ENCODE measurements around the gene LMOD1. TPM values are rescaled to one million over a fixed set of nuclear protein-coding genes. Genes with fewer than 3 reads are reported as not detected.

Gene LMOD1
- total and polyA plus RNA-seq, 2 of the 8 experiments (the other 6 are each of a cell fraction or from before 2014, with no cell fraction given) = 0.77 to 1.4 TPM

DNA sequence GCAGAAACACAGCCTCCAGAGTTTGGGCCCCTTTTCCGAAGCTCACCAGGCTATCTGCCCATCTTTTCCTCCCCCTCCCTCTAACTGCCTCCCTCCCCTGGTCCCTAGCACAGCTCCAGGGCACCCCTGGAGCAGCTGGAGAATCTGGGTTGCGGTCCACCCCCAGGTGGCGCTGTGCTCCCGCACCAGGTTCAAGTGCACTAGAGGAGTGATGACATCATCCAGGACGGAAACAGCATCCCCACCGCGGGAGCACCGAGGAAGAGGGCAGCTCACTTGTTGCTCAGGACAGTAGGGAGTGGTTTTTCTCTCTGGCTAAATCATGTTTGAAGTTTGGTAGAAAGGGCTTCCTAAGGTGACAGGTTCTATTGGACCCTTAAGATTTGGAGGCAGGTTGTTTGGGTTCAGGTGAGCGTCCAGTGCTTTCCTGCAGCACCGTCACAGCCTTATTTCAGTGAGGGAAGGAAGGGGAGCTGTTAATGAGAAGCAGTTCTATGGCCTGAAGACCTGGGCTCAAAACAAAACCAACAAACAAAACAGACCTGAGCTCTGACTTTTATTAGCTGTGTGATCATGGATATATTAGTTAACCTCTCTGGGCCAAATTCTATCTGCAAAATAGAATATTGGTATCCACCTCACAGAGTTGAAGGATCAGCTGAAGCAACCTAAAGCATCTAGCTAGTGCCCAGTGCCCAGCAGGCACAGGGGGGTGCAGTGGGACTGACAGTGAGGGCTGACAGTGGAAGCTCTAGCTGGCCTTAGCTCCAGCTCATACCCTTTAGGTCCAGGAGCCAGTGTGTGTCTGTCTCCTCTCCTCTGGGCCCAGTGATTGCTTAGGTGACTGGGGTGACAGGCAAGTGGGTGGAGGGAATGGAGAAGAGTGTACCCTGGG is 50.2 kb downstream of the LMOD1 start (continued):
- TF ChIP-seq MAFK (IDR thresholded peaks at IDR 0.05; ENCODE audit: low read depth, low read length) (peak; percentile 6; the same call in 1 of the 2 replicates), JUND (IDR thresholded peaks at IDR 0.05; ENCODE audit: low read length) (peak; percentile 99), EGR1 (IDR thresholded peaks at IDR 0.05; ENCODE audit: borderline replicate concordance, low read depth, low read length) (0 out of 2 replicates have a peak, but pooled peaks have one; percentile 25), TAF7 (optimal IDR thresholded peaks at IDR 0.05; ENCODE audit: borderline replicate concordance, low read depth, low read length) (no peak), SUZ12 (IDR thresholded peaks at IDR 0.05; ENCODE audit: low read length) (no peak), CEBPB (IDR thresholded peaks at IDR 0.05; ENCODE audit: low read depth, low read length) (peak; percentile 80), TAF1 (IDR thresholded peaks at IDR 0.05; ENCODE audit: low read depth, low read length) (no peak), SIX5 (IDR thresholded peaks at IDR 0.05; ENCODE audit: low read depth, low read length) (no peak), JUN (IDR thresholded peaks at IDR 0.05; ENCODE audit: low read depth, low read length) (peak; percentile 97)
- TF ChIP-seq, protein P1, sequence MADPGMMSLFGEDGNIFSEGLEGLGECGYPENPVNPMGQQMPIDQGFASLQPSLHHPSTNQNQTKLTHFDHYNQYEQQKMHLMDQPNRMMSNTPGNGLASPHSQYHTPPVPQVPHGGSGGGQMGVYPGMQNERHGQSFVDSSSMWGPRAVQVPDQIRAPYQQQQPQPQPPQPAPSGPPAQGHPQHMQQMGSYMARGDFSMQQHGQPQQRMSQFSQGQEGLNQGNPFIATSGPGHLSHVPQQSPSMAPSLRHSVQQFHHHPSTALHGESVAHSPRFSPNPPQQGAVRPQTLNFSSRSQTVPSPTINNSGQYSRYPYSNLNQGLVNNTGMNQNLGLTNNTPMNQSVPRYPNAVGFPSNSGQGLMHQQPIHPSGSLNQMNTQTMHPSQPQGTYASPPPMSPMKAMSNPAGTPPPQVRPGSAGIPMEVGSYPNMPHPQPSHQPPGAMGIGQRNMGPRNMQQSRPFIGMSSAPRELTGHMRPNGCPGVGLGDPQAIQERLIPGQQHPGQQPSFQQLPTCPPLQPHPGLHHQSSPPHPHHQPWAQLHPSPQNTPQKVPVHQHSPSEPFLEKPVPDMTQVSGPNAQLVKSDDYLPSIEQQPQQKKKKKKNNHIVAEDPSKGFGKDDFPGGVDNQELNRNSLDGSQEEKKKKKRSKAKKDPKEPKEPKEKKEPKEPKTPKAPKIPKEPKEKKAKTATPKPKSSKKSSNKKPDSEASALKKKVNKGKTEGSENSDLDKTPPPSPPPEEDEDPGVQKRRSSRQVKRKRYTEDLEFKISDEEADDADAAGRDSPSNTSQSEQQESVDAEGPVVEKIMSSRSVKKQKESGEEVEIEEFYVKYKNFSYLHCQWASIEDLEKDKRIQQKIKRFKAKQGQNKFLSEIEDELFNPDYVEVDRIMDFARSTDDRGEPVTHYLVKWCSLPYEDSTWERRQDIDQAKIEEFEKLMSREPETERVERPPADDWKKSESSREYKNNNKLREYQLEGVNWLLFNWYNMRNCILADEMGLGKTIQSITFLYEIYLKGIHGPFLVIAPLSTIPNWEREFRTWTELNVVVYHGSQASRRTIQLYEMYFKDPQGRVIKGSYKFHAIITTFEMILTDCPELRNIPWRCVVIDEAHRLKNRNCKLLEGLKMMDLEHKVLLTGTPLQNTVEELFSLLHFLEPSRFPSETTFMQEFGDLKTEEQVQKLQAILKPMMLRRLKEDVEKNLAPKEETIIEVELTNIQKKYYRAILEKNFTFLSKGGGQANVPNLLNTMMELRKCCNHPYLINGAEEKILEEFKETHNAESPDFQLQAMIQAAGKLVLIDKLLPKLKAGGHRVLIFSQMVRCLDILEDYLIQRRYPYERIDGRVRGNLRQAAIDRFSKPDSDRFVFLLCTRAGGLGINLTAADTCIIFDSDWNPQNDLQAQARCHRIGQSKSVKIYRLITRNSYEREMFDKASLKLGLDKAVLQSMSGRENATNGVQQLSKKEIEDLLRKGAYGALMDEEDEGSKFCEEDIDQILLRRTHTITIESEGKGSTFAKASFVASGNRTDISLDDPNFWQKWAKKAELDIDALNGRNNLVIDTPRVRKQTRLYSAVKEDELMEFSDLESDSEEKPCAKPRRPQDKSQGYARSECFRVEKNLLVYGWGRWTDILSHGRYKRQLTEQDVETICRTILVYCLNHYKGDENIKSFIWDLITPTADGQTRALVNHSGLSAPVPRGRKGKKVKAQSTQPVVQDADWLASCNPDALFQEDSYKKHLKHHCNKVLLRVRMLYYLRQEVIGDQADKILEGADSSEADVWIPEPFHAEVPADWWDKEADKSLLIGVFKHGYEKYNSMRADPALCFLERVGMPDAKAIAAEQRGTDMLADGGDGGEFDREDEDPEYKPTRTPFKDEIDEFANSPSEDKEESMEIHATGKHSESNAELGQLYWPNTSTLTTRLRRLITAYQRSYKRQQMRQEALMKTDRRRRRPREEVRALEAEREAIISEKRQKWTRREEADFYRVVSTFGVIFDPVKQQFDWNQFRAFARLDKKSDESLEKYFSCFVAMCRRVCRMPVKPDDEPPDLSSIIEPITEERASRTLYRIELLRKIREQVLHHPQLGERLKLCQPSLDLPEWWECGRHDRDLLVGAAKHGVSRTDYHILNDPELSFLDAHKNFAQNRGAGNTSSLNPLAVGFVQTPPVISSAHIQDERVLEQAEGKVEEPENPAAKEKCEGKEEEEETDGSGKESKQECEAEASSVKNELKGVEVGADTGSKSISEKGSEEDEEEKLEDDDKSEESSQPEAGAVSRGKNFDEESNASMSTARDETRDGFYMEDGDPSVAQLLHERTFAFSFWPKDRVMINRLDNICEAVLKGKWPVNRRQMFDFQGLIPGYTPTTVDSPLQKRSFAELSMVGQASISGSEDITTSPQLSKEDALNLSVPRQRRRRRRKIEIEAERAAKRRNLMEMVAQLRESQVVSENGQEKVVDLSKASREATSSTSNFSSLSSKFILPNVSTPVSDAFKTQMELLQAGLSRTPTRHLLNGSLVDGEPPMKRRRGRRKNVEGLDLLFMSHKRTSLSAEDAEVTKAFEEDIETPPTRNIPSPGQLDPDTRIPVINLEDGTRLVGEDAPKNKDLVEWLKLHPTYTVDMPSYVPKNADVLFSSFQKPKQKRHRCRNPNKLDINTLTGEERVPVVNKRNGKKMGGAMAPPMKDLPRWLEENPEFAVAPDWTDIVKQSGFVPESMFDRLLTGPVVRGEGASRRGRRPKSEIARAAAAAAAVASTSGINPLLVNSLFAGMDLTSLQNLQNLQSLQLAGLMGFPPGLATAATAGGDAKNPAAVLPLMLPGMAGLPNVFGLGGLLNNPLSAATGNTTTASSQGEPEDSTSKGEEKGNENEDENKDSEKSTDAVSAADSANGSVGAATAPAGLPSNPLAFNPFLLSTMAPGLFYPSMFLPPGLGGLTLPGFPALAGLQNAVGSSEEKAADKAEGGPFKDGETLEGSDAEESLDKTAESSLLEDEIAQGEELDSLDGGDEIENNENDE (IDR thresholded peaks at IDR 0.05; ENCODE audit: insufficient replicate concordance, low read length) = no peak
